H1 (cell line): ENCODE data around the gene FGFR2. TPM values are rescaled to one million over a fixed set of nuclear protein-coding genes. Genes with fewer than 3 reads are reported as not detected.
A peak's percentile ranks its signal among the peaks of the same experiment; 100 is the strongest.

Experiments
- CTCF ChIA-PET: fragments of 300-600 bp; sonication (Branson Sonifier 250); formaldehyde crosslinking; loops from one replicate; lab custom pipeline; 2021; ENCODE audit not compliant: partially characterized antibody; lab: Charles Lee
- POLR2A ChIA-PET: fragments of 300-600 bp; sonication (Branson Sonifier 250); formaldehyde crosslinking; loops from one replicate; lab custom pipeline; 2021; ENCODE audit warnings: inconsistent platforms; ENCODE audit not compliant: partially characterized antibody; lab: Charles Lee
- DNase-seq, 2 experiments: peaks; one replicate each; pipeline versions ENCODE4 v3.0.0 to v3.0.0-alpha.2; 2010 to 2022; ENCODE audit warnings: low spot score in 2 of 2, low read depth in 1 of 2, mixed read lengths in 1 of 2
- FAIRE-seq: peaks from 2 replicates; lab custom pipeline; 2011; peaks lifted over from hg19 to GRCh38; lab: Jason Lieb, UNC
- H2AFZ ChIP-seq: 2 replicates; pipeline ENCODE4 v1.8.1; 2012; ENCODE audit warnings: low read length, inconsistent platforms
- H2AK5ac ChIP-seq: 2 replicates; pipeline ENCODE4 v1.6.1; 2013; ENCODE audit warnings: low read depth, low read length
- H2BK120ac ChIP-seq: replicated peaks from 2 replicates; pipeline ENCODE3; 2013; ENCODE audit warnings: low read depth, low read length, inconsistent platforms
- H2BK12ac ChIP-seq: 2 replicates; pipeline ENCODE4 v1.6.1; 2013; ENCODE audit warnings: low read depth, low read length
- H2BK15ac ChIP-seq: 2 replicates; pipeline ENCODE4 v1.6.1; 2013; ENCODE audit warnings: low read length
- H2BK20ac ChIP-seq: 2 replicates; pipeline ENCODE4 v1.6.1; 2013; ENCODE audit warnings: low read length
- H2BK5ac ChIP-seq: 2 replicates; pipeline ENCODE4 v1.6.1; 2013; ENCODE audit warnings: low read depth, low read length
- H3K14ac ChIP-seq: 2 replicates; pipeline ENCODE4 v1.6.1; 2013; ENCODE audit warnings: inconsistent platforms; ENCODE audit not compliant: insufficient read length
- H3K18ac ChIP-seq: 2 replicates; pipeline ENCODE4 v1.6.1; 2013; ENCODE audit warnings: low read length; ENCODE audit errors: extremely low read depth
- H3K23ac ChIP-seq: 2 replicates; pipeline ENCODE4 v1.6.1; 2013; ENCODE audit warnings: inconsistent platforms; ENCODE audit not compliant: insufficient read length
- H3K23me2 ChIP-seq: 2 replicates; pipeline ENCODE4 v1.6.1; 2013; ENCODE audit warnings: low read depth, low read length
- H3K27ac ChIP-seq: 2 replicates; pipeline ENCODE4 v1.6.1; 2011; ENCODE audit warnings: low read depth, low read length, inconsistent platforms
- H3K27me3 ChIP-seq, 4 experiments: replicated peaks in 1 of 4; 1 replicate in 1 of 4; 2 replicates in 3 of 4; pipeline versions ENCODE4 v1.6.1 to v1.8.1; 2011 to 2013; ENCODE audit warnings: low read length in 3 of 4, mild to moderate bottlenecking in 3 of 4, inconsistent platforms in 2 of 4, mixed read lengths in 2 of 4, moderate library complexity in 1 of 4; ENCODE audit not compliant: control insufficient read depth in 3 of 4, insufficient read depth in 3 of 4; ENCODE audit errors: extremely low read depth in 1 of 4
- H3K36me3 ChIP-seq, 4 experiments: 2 replicates each; pipeline versions ENCODE4 v1.6.1 to v1.8.1; 2011 to 2013; ENCODE audit warnings: mild to moderate bottlenecking in 4 of 4, low read length in 3 of 4, moderate library complexity in 2 of 4, control low read depth in 1 of 4, inconsistent platforms in 1 of 4; ENCODE audit not compliant: insufficient read depth in 4 of 4, control insufficient read depth in 2 of 4
- H3K4ac ChIP-seq: replicated peaks from 2 replicates; pipeline ENCODE3; 2013; ENCODE audit warnings: low read length, low read depth, mixed read lengths, inconsistent platforms; ENCODE audit not compliant: insufficient read length
- H3K4me1 ChIP-seq, 4 experiments: replicated peaks in 1 of 4; 1 replicate in 1 of 4; 2 replicates in 3 of 4; pipeline versions ENCODE4 v1.6.1 to v1.8.1; 2011 to 2013; ENCODE audit warnings: low read length in 3 of 4, inconsistent platforms in 2 of 4, mixed read lengths in 1 of 4; ENCODE audit not compliant: insufficient read depth in 4 of 4, control insufficient read depth in 3 of 4
- H3K4me2 ChIP-seq, 2 experiments: 2 replicates each; pipeline versions ENCODE4 v1.6.1 to v1.8.1; 2011 to 2013; ENCODE audit warnings: low read depth in 2 of 2, low read length in 2 of 2, control low read depth in 1 of 2, inconsistent platforms in 1 of 2, mild to moderate bottlenecking in 1 of 2; ENCODE audit not compliant: insufficient read depth in 1 of 2
- H3K4me3 ChIP-seq, 4 experiments: fragments of 200-600, 300-600 bp in 1 of 4; sonication (generic), shearing (Covaris generic), sonication (Bioruptor Twin) in 1 of 4; 2 replicates each; pipeline versions ENCODE4 v1.5.1 to v1.8.1; 2011 to 2016; ENCODE audit warnings: low read length in 4 of 4, low read depth in 3 of 4, control low read depth in 2 of 4, inconsistent platforms in 2 of 4, mild to moderate bottlenecking in 2 of 4, mixed read lengths in 1 of 4, moderate library complexity in 1 of 4; ENCODE audit not compliant: insufficient read depth in 2 of 4; ENCODE audit errors: extremely low read depth in 1 of 4
- H3K56ac ChIP-seq: replicated peaks from 2 replicates; pipeline ENCODE3; 2013; ENCODE audit warnings: low read depth, mild to moderate bottlenecking, mixed read lengths, low read length, inconsistent platforms; ENCODE audit not compliant: insufficient read length
- H3K79me1 ChIP-seq: 2 replicates; pipeline ENCODE4 v1.6.1; 2013; ENCODE audit warnings: low read depth, low read length, control low read depth
- H3K79me2 ChIP-seq, 2 experiments: 2 replicates each; pipeline versions ENCODE4 v1.6.1 to v1.8.1; 2012 to 2013; ENCODE audit warnings: low read length in 2 of 2, mild to moderate bottlenecking in 2 of 2, inconsistent platforms in 1 of 2; ENCODE audit not compliant: insufficient read depth in 2 of 2, control insufficient read depth in 1 of 2
- H3K9ac ChIP-seq, 4 experiments: replicated peaks in 1 of 4; 1 replicate in 1 of 4; 2 replicates in 3 of 4; pipeline versions ENCODE4 v1.6.1 to v1.8.1; 2011 to 2013; ENCODE audit warnings: low read depth in 3 of 4, low read length in 3 of 4, control low read depth in 2 of 4, mild to moderate bottlenecking in 2 of 4, moderate library complexity in 2 of 4, inconsistent platforms in 1 of 4; ENCODE audit errors: extremely low read depth in 1 of 4
- H3K9me3 ChIP-seq, 2 experiments: 2 replicates each; pipeline versions ENCODE4 v1.6.1 to v1.8.1; 2012 to 2013; ENCODE audit warnings: mild to moderate bottlenecking in 2 of 2, moderate library complexity in 2 of 2, control low read depth in 1 of 2, inconsistent platforms in 1 of 2, low read depth in 1 of 2, low read length in 1 of 2, mixed read lengths in 1 of 2; ENCODE audit not compliant: insufficient read depth in 2 of 2
- H4K20me1 ChIP-seq, 2 experiments: replicated peaks in 1 of 2; 2 replicates each; pipeline versions ENCODE3 to v1.8.1; 2011 to 2013; ENCODE audit warnings: inconsistent platforms in 2 of 2, low read length in 2 of 2, mild to moderate bottlenecking in 1 of 2; ENCODE audit not compliant: insufficient read depth in 2 of 2, control insufficient read depth in 1 of 2
- H4K5ac ChIP-seq: 2 replicates; pipeline ENCODE4 v1.6.1; 2013; ENCODE audit warnings: low read length, low read depth, mixed read lengths, inconsistent platforms; ENCODE audit not compliant: insufficient read length
- H4K8ac ChIP-seq: 2 replicates; pipeline ENCODE4 v1.8.0; 2013; ENCODE audit warnings: mild to moderate bottlenecking, moderate library complexity, low read length, inconsistent platforms; ENCODE audit not compliant: insufficient read depth; ENCODE audit errors: extremely low read depth
- H4K91ac ChIP-seq: replicated peaks from 2 replicates; pipeline ENCODE3; 2013; ENCODE audit warnings: low read length, mixed read lengths, inconsistent platforms; ENCODE audit not compliant: insufficient read length
- ATF2 ChIP-seq: IDR thresholded peaks from 2 replicates; pipeline ENCODE4 v1.6.1; 2012; ENCODE audit warnings: low read length, inconsistent platforms
- POU5F1 ChIP-seq: IDR thresholded peaks from 2 replicates; pipeline ENCODE4 v1.6.1; 2011; ENCODE audit warnings: low read depth, mild to moderate bottlenecking, low read length, moderate library complexity
- SP2 ChIP-seq: IDR thresholded peaks from 2 replicates; pipeline ENCODE4 v1.6.1; 2012; ENCODE audit warnings: mild to moderate bottlenecking, low read length, inconsistent platforms
- TEAD4 ChIP-seq: IDR thresholded peaks from 2 replicates; pipeline ENCODE4 v1.6.1; 2012; ENCODE audit warnings: low read depth, low read length, inconsistent platforms, mixed read lengths
- USF2 ChIP-seq: IDR thresholded peaks from 2 replicates; pipeline ENCODE4 v1.6.1; 2011; ENCODE audit warnings: low read length, improper control_type of control experiment
- WGBS, 2 experiments: shearing (Covaris generic) in 1 of 2; methylation state at CpG; one replicate each; pipeline versions ENCODE4 v1.1.6 to v1.1.7; 2013 to 2015; ENCODE audit warnings: low lambda C conversion rate in 2 of 2, mixed read lengths in 2 of 2, inconsistent platforms in 1 of 2, low coverage in 1 of 2, missing lambda C conversion rate in 1 of 2; ENCODE audit not compliant: insufficient replicate concordance in 2 of 2, insufficient coverage in 1 of 2, insufficient read length in 1 of 2; ENCODE audit errors: extremely low coverage in 1 of 2, missing lambda C conversion rate in 1 of 2; 5-methylcytosine and 5-hydroxymethylcytosine counted together
- polyA plus RNA-seq, 7 experiments: library from polyadenylated mRNA; depleted of rRNA in 3 of 7; stranded (reverse) in 5 of 7; unstranded in 2 of 7; fragments of >200 nt in 5 of 7; fragments of 200-250 nt in 2 of 7; gene quantifications; 1 replicate in 5 of 7; 2 replicates in 1 of 7; 4 replicates in 1 of 7; pipeline versions ENCODE4 v1.2.1 to v1.2.3, GENCODE V29; 2011 to 2013; ENCODE audit warnings: missing spikeins in 2 of 7, mixed read lengths in 2 of 7
- total RNA-seq: library from RNA; stranded (reverse); fragmentation: NEBNext Ultra II Directional; extraction: Animal tissue kit (Norgen Biotek cat#: 25700); gene quantifications from 2 replicates; pipeline ENCODE4 v1.2.1, GENCODE V29; 2021

Gene FGFR2
- total and polyA plus RNA-seq, 2 of the 8 experiments (the other 6 are each of a cell fraction or from before 2014, with no cell fraction given), result 50.2 to 81.2 TPM

GRCh38 chr10:121464517-121464916 is 133.7 kb downstream of the FGFR2 start:
- Histone ChIP-seq H3K4me2 (no peak overlapping the region), H2AFZ (no peak overlapping the region), H3K79me1 (no peaks in the 10 kb centered on the region), H3K23ac (no peak overlapping the region), H3K18ac (no peak overlapping the region), H3K36me3 (no peaks in the 10 kb centered on the region), H3K9me3 (no peaks in the 10 kb centered on the region), H2BK120ac (no peak overlapping the region), H4K5ac (no peak overlapping the region), H3K79me2 (no peaks in the 10 kb centered on the region), H4K91ac (no peak overlapping the region), H2BK15ac (no peak overlapping the region), H2BK5ac (no peak overlapping the region), H3K27ac (no peak overlapping the region), H3K23me2 (no peaks in the 10 kb centered on the region; the same call in 1 of the 2 replicates), H3K27me3 (0 out of 7 replicates have a peak, but pooled peaks cover 0 to 6% (median 0%) of the 10 kb centered on the region in 4 experiments), H4K8ac (no peak overlapping the region), H2BK12ac (0 out of 2 replicates have a peak overlapping the region, but pooled peaks have one; percentile 2), H3K4ac (no peak overlapping the region), H3K4me1 (peaks cover 4 to 6% (median 5%) of the 10 kb centered on the region in 4 experiments), H4K20me1 (no peaks in the 10 kb centered on the region), H3K14ac (no peak overlapping the region), H2BK20ac (no peak overlapping the region), H2AK5ac (no peak overlapping the region), H3K56ac (no peak overlapping the region), H3K4me3 (no peak overlapping the region), H3K9ac (no peak overlapping the region)
- whole genome bisulfite sequencing, 2 experiments, result no CpG with 5 or more reads among the region's 2 CpGs
- FAIRE-seq, result no peak
- no peak for TF ChIP-seq SP2
- no peak for TF ChIP-seq TEAD4
- no peak for TF ChIP-seq USF2
- TF ChIP-seq ATF2, result no peak
- no peak for TF ChIP-seq POU5F1
- ChIA-PET CTCF (interaction anchor here (0.6 to 1.2 kb wide), 4 partner anchors 8 to 217 kb away, joined by 3 to 4 read pairs (median 3); no protein-coding TSS in a partner anchor), POLR2A (interaction anchor here (1.2 kb wide), 1 partner anchor 12 kb away, joined by 3 read pairs; no protein-coding TSS in a partner anchor)
- no peak for DNase-seq
